AG09309 (cell line): ENCODE results near the gene SGIP1.

ENCODE experiments used
- DNase-seq: peaks from one replicate; pipeline ENCODE4 v3.0.0-alpha.2; 2010; ENCODE audit warnings: low read depth
- H3K4me3 ChIP-seq: 2 replicates; pipeline ENCODE4 v1.5.1; 2011; ENCODE audit warnings: mild to moderate bottlenecking, low read depth, low read length, moderate library complexity; ENCODE audit not compliant: control insufficient read depth
- TF ChIP-seq, protein P1 (sequence below): IDR thresholded peaks from 2 replicates; pipeline ENCODE4 v1.5.1; 2011; ENCODE audit warnings: mild to moderate bottlenecking, low read depth, low read length, inconsistent platforms; ENCODE audit not compliant: insufficient read depth, control insufficient read depth; ENCODE audit errors: missing control alignments

Gene SGIP1, protein sequence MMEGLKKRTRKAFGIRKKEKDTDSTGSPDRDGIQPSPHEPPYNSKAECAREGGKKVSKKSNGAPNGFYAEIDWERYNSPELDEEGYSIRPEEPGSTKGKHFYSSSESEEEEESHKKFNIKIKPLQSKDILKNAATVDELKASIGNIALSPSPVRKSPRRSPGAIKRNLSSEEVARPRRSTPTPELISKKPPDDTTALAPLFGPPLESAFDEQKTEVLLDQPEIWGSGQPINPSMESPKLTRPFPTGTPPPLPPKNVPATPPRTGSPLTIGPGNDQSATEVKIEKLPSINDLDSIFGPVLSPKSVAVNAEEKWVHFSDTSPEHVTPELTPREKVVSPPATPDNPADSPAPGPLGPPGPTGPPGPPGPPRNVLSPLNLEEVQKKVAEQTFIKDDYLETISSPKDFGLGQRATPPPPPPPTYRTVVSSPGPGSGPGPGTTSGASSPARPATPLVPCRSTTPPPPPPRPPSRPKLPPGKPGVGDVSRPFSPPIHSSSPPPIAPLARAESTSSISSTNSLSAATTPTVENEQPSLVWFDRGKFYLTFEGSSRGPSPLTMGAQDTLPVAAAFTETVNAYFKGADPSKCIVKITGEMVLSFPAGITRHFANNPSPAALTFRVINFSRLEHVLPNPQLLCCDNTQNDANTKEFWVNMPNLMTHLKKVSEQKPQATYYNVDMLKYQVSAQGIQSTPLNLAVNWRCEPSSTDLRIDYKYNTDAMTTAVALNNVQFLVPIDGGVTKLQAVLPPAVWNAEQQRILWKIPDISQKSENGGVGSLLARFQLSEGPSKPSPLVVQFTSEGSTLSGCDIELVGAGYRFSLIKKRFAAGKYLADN

DNA sequence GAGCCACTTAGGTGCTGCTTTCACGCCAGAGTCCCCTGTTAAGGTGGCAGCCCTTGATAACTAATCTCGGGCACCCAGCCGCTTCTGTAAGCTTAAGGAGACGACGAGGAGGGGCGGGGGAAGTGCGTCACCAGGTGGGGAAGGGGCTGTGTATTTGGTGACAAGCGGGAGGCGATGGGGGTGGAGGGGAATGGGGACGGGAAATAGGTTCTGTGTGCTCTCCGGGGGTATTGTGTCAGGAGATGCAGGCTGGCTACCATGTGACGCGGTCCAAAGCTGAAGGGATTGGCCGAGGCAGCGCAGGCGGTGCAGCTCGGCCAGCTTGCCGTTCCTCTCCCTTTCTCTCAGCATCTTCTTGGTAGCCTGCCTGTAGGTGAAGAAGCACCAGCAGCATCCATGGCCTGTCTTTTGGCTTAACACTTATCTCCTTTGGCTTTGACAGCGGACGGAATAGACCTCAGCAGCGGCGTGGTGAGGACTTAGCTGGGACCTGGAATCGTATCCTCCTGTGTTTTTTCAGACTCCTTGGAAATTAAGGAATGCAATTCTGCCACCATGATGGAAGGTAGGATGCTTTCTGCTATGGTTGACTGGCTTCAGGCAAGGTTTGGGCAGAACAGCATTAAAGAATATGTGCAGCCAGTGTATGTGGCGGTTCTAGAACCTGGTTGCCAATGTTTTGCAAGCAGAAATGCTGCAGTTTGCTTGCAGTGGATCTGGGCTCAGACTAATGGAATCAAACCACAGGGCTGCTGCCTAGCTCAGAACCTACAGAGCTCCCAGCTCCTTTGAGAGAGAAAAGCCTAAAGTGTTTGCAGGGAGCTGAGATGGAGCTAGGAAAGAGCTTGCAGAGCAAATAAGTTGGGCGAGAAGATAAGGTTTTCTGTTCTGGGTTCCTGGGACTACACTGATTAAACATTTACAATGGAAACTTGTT, at the start of gene SGIP1:
SGIP1 (plus strand) TSS at position 350 of the 937 bp plus-strand sequence; CDS start at position 556, 206 bp downstream.
- peak within 1 kb of the TSS; percentile 70 for H3K4me3 ChIP-seq
- TF ChIP-seq, protein P1, sequence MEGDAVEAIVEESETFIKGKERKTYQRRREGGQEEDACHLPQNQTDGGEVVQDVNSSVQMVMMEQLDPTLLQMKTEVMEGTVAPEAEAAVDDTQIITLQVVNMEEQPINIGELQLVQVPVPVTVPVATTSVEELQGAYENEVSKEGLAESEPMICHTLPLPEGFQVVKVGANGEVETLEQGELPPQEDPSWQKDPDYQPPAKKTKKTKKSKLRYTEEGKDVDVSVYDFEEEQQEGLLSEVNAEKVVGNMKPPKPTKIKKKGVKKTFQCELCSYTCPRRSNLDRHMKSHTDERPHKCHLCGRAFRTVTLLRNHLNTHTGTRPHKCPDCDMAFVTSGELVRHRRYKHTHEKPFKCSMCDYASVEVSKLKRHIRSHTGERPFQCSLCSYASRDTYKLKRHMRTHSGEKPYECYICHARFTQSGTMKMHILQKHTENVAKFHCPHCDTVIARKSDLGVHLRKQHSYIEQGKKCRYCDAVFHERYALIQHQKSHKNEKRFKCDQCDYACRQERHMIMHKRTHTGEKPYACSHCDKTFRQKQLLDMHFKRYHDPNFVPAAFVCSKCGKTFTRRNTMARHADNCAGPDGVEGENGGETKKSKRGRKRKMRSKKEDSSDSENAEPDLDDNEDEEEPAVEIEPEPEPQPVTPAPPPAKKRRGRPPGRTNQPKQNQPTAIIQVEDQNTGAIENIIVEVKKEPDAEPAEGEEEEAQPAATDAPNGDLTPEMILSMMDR: no peak

DNA sequence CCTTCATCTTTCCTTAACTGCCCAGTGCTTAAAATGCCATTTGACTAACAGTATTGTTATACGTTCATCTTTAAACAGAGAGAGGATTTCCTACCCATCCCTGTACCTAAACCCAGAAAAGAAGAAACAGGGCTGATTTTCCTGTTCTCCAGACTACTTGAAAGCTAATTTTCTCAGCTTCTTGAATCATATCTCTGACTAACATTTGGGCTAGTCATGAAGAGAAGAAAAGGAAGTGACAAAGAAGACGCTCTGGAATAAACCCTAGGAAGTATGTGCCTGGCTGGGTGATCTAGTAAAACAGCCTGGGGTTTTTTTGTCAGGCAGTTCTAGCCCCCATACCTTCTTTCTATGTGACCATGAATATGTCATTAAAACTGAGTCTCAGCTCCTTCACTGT, 44.8 kb upstream of the SGIP1 start:
- DNase-seq: no peak
- no peak overlapping the region for H3K4me3 ChIP-seq
- TF ChIP-seq, protein P1: no peak

More for the DNA sequence above, at the start of gene SGIP1:
- no peak for DNase-seq

DNA sequence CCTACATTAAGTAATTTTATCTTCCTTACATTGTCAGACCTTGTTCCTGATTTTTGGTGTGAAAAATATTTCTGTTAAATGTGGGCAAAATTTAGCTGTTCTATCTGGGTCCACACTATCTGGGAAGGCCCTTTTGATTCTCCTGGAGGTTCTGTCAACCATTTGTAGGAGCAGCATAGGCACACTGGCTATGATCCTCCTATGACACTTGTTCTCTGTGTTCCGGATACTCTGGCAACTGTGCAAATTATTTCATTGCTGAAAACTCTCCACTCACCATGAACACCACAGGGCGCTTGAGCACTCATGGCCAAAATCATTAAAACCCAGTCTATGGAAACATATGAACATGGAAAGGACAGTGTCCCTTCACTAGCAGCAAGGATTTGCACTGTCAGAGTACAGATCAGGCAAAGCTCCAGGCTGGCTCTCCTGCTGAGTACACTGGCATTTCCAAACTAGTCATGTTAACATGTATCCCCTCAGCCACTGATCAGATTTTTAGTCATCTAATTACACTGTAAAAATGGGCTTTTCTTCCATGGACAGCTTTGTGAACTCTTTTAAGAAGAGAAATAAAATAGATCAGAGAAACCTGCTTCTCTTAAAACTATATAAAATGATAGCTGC, 43.9 kb upstream of the SGIP1 start:
- no peak overlapping the region for H3K4me3 ChIP-seq
- TF ChIP-seq, protein P1: no peak
- DNase-seq: no peak

DNA sequence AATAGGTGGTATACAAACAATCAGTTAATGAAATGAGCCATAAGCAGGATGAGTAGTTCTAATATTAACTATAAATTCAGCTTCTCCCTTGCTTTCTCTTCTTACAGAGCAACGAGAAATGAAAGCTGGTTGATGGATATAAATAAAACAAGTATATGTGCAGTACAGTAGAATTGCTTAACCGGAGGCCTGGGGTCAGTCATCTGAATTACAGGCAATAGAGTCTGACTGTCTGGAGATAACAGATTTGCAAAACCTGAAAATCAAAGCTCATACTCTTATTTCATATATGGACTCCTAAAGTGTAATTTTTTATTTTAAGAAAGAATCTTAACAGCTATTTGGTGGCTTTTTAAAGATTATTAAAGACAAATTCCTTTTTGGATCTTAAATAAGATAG, 43.1 kb upstream of the SGIP1 start:
- DNase-seq: no peak
- TF ChIP-seq, protein P1: no peak
- no peak overlapping the region for H3K4me3 ChIP-seq

DNA sequence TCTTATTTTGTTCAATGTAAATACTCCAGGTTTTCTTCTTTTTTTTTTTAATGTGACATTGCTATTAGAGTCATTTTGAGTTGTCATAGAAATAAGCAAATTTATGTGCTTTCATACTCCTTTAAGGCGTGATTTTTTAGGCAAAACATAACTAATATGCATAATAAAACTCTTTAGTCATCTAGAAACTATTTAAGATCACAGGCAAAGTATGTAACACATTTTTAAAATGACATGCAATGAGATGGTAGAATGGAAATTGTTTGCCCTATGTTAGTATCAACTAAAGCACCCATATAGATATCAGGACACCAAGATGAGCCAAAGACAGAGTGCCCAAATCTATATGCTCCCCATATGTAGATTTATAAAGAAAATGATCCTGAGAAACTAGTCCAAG, 41.5 kb upstream of the SGIP1 start:
- TF ChIP-seq, protein P1: no peak
- H3K4me3 ChIP-seq: no peak overlapping the region
- no peak for DNase-seq

DNA sequence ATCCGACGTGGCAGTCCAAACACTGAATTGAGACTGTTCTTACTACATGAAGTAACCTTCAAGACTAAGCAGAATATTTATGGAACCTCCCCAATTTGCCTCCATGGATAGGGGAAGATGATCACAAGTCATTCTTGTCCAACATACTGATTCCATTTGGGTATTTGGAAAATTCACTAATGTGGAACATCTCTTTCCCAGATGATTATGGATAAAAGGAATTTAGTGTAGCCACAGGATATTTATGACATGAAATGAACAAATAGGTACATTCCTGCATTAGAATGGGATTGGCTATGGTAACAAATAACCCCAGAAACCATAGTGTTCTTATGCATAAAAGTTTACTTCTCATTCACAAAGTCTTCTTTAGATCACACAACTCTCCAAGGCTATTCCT, 40.2 kb upstream of the SGIP1 start:
- no peak for DNase-seq
- TF ChIP-seq, protein P1: no peak
- no peak overlapping the region for H3K4me3 ChIP-seq
